A549 (cell line): ENCODE results near the gene CD300E. TPM values are rescaled to one million over a fixed set of nuclear protein-coding genes. Genes with fewer than 3 reads are reported as not detected.

Experiments used
- ATAC-seq, 2 experiments: fragments of 200-7000 bp in 1 of 2; fragments of >200 bp in 1 of 2; cut with Nextera tagmentation in 1 of 2; cut with Tn5 transposase in 1 of 2; 3 replicates each; pipeline versions ENCODE4 v1.8.0 to v1.9.1; 2018 to 2020; ENCODE audit warnings: mild to moderate bottlenecking in 1 of 2, moderate library complexity in 1 of 2
- CTCF ChIA-PET: fragments of 300-600 bp; sonication (Branson Sonifier 250); formaldehyde crosslinking; extraction: SDS; loops from one replicate; lab custom pipeline; 2021; ENCODE audit warnings: antibody characterized with exemption, inconsistent platforms; lab: Yijun Ruan, JAX
- POLR2A ChIA-PET: fragments of 350-600 bp; formaldehyde crosslinking; extraction: SDS; loops from one replicate; lab custom pipeline; 2021; ENCODE audit warnings: antibody characterized with exemption, inconsistent platforms; lab: Yijun Ruan, JAX
- DNase-seq, 2 experiments: peaks; one replicate each; pipeline versions ENCODE4 v3.0.0 to v3.0.0-alpha.2; 2011 to 2016; ENCODE audit warnings: low read depth in 1 of 2, low spot score in 1 of 2
- FAIRE-seq: peaks from 2 replicates; lab custom pipeline; 2011; peaks lifted over from hg19 to GRCh38; lab: Jason Lieb, UNC
- H3K27ac ChIP-seq, 2 experiments: fragments of >200 bp; sonication (Bioruptor Twin); formaldehyde crosslinking; 3 replicates each; pipeline ENCODE4 v1.5.1; 2016 to 2017
- H3K4me1 ChIP-seq: fragments of >200 bp; sonication (Bioruptor Twin); formaldehyde crosslinking; 3 replicates; pipeline ENCODE4 v1.6.1; 2016
- H3K4me2 ChIP-seq: fragments of >200 bp; sonication (Bioruptor Twin); formaldehyde crosslinking; 3 replicates; pipeline ENCODE4 v1.6.1; 2016
- H3K4me3 ChIP-seq: fragments of >200 bp; sonication (Bioruptor Twin); formaldehyde crosslinking; 3 replicates; pipeline ENCODE4 v1.5.1; 2016
- H3K9me3 ChIP-seq: fragments of >200 bp; sonication (Bioruptor Twin); formaldehyde crosslinking; 3 replicates; pipeline ENCODE4 v1.6.1; 2016
- BHLHE40 ChIP-seq: IDR thresholded peaks from 2 replicates; pipeline ENCODE4 v1.6.1; 2012; ENCODE audit warnings: low read depth, low read length, inconsistent platforms
- CHD2 ChIP-seq: fragments of 150-350 bp; IDR thresholded peaks from 2 replicates; pipeline ENCODE4 v1.6.1; 2014; ENCODE audit warnings: low read length; ENCODE audit not compliant: partially characterized antibody
- EHMT2 ChIP-seq: fragments of 200-600 bp; sonication (generic); IDR thresholded peaks from 2 replicates; pipeline ENCODE4 v1.6.1; 2016; ENCODE audit warnings: antibody characterized with exemption, low read depth, mild to moderate bottlenecking, moderate library complexity
- EP300 ChIP-seq, 2 experiments: fragments of >200 bp; sonication (Bioruptor Twin); formaldehyde crosslinking; IDR thresholded peaks; 2 replicates in 1 of 2; 3 replicates in 1 of 2; pipeline ENCODE4 v1.6.1; 2016 to 2017
- ESRRA ChIP-seq: fragments of 150-350 bp; IDR thresholded peaks from 2 replicates; pipeline ENCODE4 v1.6.1; 2014; ENCODE audit warnings: mild to moderate bottlenecking, low read length, borderline replicate concordance
- FOSB ChIP-seq: fragments of 250-450 bp; sonication (Bioruptor Pico); IDR thresholded peaks from 2 replicates; pipeline ENCODE4 v1.5.0; 2020; ENCODE audit warnings: mild to moderate bottlenecking, moderate library complexity
- HOXB13 ChIP-seq: fragments of 250-450 bp; sonication (Bioruptor Pico); IDR thresholded peaks from 2 replicates; pipeline ENCODE4 v1.5.0; 2020; ENCODE audit warnings: low read depth, mild to moderate bottlenecking, moderate library complexity
- JUN ChIP-seq, 2 experiments: fragments of >200 bp; sonication (Bioruptor Twin); formaldehyde crosslinking; IDR thresholded peaks; 2 replicates in 1 of 2; 3 replicates in 1 of 2; pipeline ENCODE4 v1.6.1; 2016 to 2017
- MAFK ChIP-seq: fragments of 450-650 bp; IDR thresholded peaks from 2 replicates; pipeline ENCODE4 v1.6.1; 2014; ENCODE audit not compliant: partially characterized antibody
- MAZ ChIP-seq: fragments of 150-350 bp; IDR thresholded peaks from 2 replicates; pipeline ENCODE4 v1.6.1; 2014; ENCODE audit warnings: antibody characterized with exemption, low read depth, low read length, borderline replicate concordance
- NFE2L2 ChIP-seq: fragments of 150-350 bp; conservative IDR thresholded peaks from 2 replicates; pipeline ENCODE4 v1.6.1; 2014; ENCODE audit warnings: low read length
- PHF8 ChIP-seq: fragments of 200-600 bp; sonication (generic); IDR thresholded peaks from 2 replicates; pipeline ENCODE4 v1.6.1; 2016; ENCODE audit warnings: low read depth, mild to moderate bottlenecking, antibody characterized with exemption, moderate library complexity, borderline replicate concordance
- RFX5 ChIP-seq: fragments of 450-650 bp; IDR thresholded peaks from 2 replicates; pipeline ENCODE4 v1.7.1; 2014; ENCODE audit warnings: antibody characterized with exemption, mild to moderate bottlenecking, moderate library complexity
- RNF2 ChIP-seq: fragments of 200-600 bp; sonication (generic); IDR thresholded peaks from 2 replicates; pipeline ENCODE4 v1.6.1; 2016; ENCODE audit warnings: low read depth, mild to moderate bottlenecking, antibody characterized with exemption, moderate library complexity, borderline replicate concordance
- ZSCAN20 ChIP-seq: fragments of 250-450 bp; sonication (Bioruptor Pico); IDR thresholded peaks from 2 replicates; pipeline ENCODE4 v1.8.0; 2022; ENCODE audit warnings: mild to moderate bottlenecking, moderate library complexity
- WGBS: methylation state at CpG from one replicate; pipeline ENCODE4 v1.1.6; 2017; ENCODE audit errors: missing lambda C conversion rate; 5-methylcytosine and 5-hydroxymethylcytosine counted together
- polyA plus RNA-seq, 4 experiments: library from polyadenylated mRNA; depleted of rRNA in 3 of 4; stranded (reverse); fragments of >200 nt; fragmentation: RNase III in 1 of 4; extraction: RNeasy Plus Mini Kit Qiagen cat#74134 plus additional on column Dnase treatment in 1 of 4; gene quantifications; 2 replicates in 3 of 4; 3 replicates in 1 of 4; pipeline ENCODE4 v1.2.3, GENCODE V29; 2011 to 2017
- TF ChIP-seq, protein P1 (sequence below): fragments of 450-650 bp; IDR thresholded peaks from 2 replicates; pipeline ENCODE4 v1.6.1; 2014; ENCODE audit warnings: antibody characterized with exemption
- TF ChIP-seq, protein P2 (sequence below): fragments of 200-600 bp; sonication (generic); IDR thresholded peaks from 2 replicates; pipeline ENCODE4 v1.6.1; 2016; ENCODE audit warnings: antibody characterized with exemption, mild to moderate bottlenecking, moderate library complexity

CD300E gene
- polyA plus RNA-seq, 2 of the 4 experiments (the other 2 are of a cell fraction), result not detected

GRCh38 chr17:74610108-74610507 is 13.4 kb downstream of the CD300E start:
- WGBS, result 11% methylated on average over 2 of the region's 2 CpGs
- Histone ChIP-seq H3K27ac (no peak overlapping the region), H3K4me1 (peaks cover 9% of the 10 kb centered on the region), H3K9me3 (no peaks in the 10 kb centered on the region), H3K4me2 (no peak overlapping the region), H3K4me3 (no peak overlapping the region)
- CTCF ChIA-PET, result interaction anchor here (1.0 to 3.7 kb wide), 7 partner anchors 7 to 231 kb away, joined by 3 to 24 read pairs (median 7); partner anchors contain the start of gene RAB37
- FAIRE-seq (no peak), DNase-seq (no peak), ATAC-seq (no peak)
- POLR2A ChIA-PET, result no interaction called here
- TF ChIP-seq MAZ (no peak), EP300 (IDR thresholded peaks at IDR 0.05) (no peak), ESRRA (no peak), PHF8 (no peak), EHMT2 (peak; percentile 65; the same call in 1 of the 2 replicates)
- TF ChIP-seq, protein P1, sequence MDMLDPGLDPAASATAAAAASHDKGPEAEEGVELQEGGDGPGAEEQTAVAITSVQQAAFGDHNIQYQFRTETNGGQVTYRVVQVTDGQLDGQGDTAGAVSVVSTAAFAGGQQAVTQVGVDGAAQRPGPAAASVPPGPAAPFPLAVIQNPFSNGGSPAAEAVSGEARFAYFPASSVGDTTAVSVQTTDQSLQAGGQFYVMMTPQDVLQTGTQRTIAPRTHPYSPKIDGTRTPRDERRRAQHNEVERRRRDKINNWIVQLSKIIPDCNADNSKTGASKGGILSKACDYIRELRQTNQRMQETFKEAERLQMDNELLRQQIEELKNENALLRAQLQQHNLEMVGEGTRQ, result no peak
- TF ChIP-seq, protein P2, sequence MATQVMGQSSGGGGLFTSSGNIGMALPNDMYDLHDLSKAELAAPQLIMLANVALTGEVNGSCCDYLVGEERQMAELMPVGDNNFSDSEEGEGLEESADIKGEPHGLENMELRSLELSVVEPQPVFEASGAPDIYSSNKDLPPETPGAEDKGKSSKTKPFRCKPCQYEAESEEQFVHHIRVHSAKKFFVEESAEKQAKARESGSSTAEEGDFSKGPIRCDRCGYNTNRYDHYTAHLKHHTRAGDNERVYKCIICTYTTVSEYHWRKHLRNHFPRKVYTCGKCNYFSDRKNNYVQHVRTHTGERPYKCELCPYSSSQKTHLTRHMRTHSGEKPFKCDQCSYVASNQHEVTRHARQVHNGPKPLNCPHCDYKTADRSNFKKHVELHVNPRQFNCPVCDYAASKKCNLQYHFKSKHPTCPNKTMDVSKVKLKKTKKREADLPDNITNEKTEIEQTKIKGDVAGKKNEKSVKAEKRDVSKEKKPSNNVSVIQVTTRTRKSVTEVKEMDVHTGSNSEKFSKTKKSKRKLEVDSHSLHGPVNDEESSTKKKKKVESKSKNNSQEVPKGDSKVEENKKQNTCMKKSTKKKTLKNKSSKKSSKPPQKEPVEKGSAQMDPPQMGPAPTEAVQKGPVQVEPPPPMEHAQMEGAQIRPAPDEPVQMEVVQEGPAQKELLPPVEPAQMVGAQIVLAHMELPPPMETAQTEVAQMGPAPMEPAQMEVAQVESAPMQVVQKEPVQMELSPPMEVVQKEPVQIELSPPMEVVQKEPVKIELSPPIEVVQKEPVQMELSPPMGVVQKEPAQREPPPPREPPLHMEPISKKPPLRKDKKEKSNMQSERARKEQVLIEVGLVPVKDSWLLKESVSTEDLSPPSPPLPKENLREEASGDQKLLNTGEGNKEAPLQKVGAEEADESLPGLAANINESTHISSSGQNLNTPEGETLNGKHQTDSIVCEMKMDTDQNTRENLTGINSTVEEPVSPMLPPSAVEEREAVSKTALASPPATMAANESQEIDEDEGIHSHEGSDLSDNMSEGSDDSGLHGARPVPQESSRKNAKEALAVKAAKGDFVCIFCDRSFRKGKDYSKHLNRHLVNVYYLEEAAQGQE, result peak; percentile 83
- TF ChIP-seq, all 56 proteins: peak for 2

DNA sequence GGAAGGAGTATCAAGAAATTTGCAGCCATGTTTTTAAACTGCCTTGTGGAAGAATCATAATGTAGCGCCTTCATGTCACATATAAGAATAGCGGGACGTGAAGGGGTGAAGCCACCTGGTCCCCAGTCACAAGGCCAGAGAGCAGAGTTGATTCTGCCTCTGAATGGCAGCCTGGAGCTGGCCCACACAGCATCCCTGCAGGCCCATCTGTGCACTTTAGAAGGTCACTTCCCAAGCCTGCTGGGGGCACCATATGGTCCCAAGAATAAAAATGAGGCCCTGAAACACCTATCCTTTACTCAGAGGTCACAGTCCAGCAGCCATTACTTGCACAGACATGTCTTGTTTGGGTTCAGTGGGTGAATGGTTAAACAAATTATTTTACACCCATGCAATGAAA is 15.0 kb downstream of the CD300E start:
- DNase-seq (no peak), FAIRE-seq (no peak), ATAC-seq (no peak)
- no peak overlapping the region for H3K4me3 ChIP-seq
- WGBS, result 76% methylated on average over 3 of the region's 3 CpGs
- peaks cover 12% of the 10 kb centered on the region for H3K4me1 ChIP-seq
- no peak for TF ChIP-seq PHF8
- no peak for TF ChIP-seq RNF2
- TF ChIP-seq MAFK, result no peak
- no peak for TF ChIP-seq JUN (IDR thresholded peaks at IDR 0.05)
- no peak for TF ChIP-seq EHMT2
- TF ChIP-seq, protein P2, result no peak
- no peak for TF ChIP-seq NFE2L2
- no peak for TF ChIP-seq FOSB (CRISPR knock-in tag)
- no peak for TF ChIP-seq ZSCAN20
- TF ChIP-seq HOXB13 (CRISPR knock-in tag), result no peak
- TF ChIP-seq BHLHE40, result no peak
- TF ChIP-seq CHD2, result no peak
- TF ChIP-seq RFX5, result no peak
- H3K4me2 ChIP-seq, result no peak overlapping the region
- H3K27ac ChIP-seq, result no peak overlapping the region
- ChIA-PET POLR2A (no interaction called here), CTCF (no interaction called here)
- H3K9me3 ChIP-seq, result no peaks in the 10 kb centered on the region
